H9 (cell line): ENCODE data around the gene DPYD. TPM values are rescaled to one million over a fixed set of nuclear protein-coding genes. Genes with fewer than 3 reads are reported as not detected.

Source experiments
- DNase-seq: peaks from one replicate; pipeline ENCODE4 v3.0.0-alpha.2; 2017
- H2AFZ ChIP-seq: one replicate; pipeline ENCODE4 v1.6.1; 2013; ENCODE audit warnings: mild to moderate bottlenecking, low read length, control low read depth, moderate library complexity
- H2AK5ac ChIP-seq: 2 replicates; pipeline ENCODE4 v1.6.1; 2013; ENCODE audit warnings: low read length, control low read depth, mixed read lengths; ENCODE audit not compliant: insufficient read length
- H2BK120ac ChIP-seq: one replicate; pipeline ENCODE4 v1.6.1; 2013; ENCODE audit warnings: low read depth, mild to moderate bottlenecking, low read length, control low read depth, inconsistent platforms; ENCODE audit not compliant: poor library complexity, severe bottlenecking
- H2BK12ac ChIP-seq: 2 replicates; pipeline ENCODE4 v1.6.1; 2013; ENCODE audit warnings: low read length, control low read depth, mixed read lengths, low read depth; ENCODE audit not compliant: insufficient read length
- H2BK15ac ChIP-seq: 2 replicates; pipeline ENCODE4 v1.6.1; 2013; ENCODE audit warnings: low read depth, low read length, control low read depth
- H2BK20ac ChIP-seq: one replicate; pipeline ENCODE4 v1.6.1; 2013; ENCODE audit warnings: low read depth, mild to moderate bottlenecking, low read length, control low read depth, inconsistent platforms; ENCODE audit not compliant: poor library complexity, severe bottlenecking
- H2BK5ac ChIP-seq: 2 replicates; pipeline ENCODE4 v1.6.1; 2013; ENCODE audit warnings: low read length, control low read depth, mixed read lengths; ENCODE audit not compliant: insufficient read length
- H3K14ac ChIP-seq: 2 replicates; pipeline ENCODE4 v1.6.1; 2013; ENCODE audit warnings: low read length, control low read depth; ENCODE audit not compliant: insufficient read depth
- H3K18ac ChIP-seq: 2 replicates; pipeline ENCODE4 v1.6.1; 2013; ENCODE audit warnings: low read depth, mild to moderate bottlenecking, mixed read lengths, low read length, control low read depth; ENCODE audit not compliant: insufficient read length
- H3K23ac ChIP-seq: 2 replicates; pipeline ENCODE4 v1.6.1; 2013; ENCODE audit warnings: low read length, control low read depth, mixed read lengths, low read depth; ENCODE audit not compliant: insufficient read length
- H3K23me2 ChIP-seq: 2 replicates; pipeline ENCODE4 v1.6.1; 2013; ENCODE audit warnings: low read depth, mild to moderate bottlenecking, mixed read lengths, low read length, control low read depth; ENCODE audit not compliant: insufficient read length, poor library complexity, severe bottlenecking
- H3K27ac ChIP-seq: 2 replicates; pipeline ENCODE4 v1.5.1; 2013; ENCODE audit warnings: low read length, control low read depth, mixed read lengths, low read depth; ENCODE audit not compliant: insufficient read length
- H3K27me3 ChIP-seq: 2 replicates; pipeline ENCODE4 v1.6.1; 2013; ENCODE audit warnings: low read length, control low read depth, inconsistent platforms; ENCODE audit not compliant: insufficient read depth
- H3K4ac ChIP-seq: 2 replicates; pipeline ENCODE4 v1.6.1; 2013; ENCODE audit warnings: low read depth, mild to moderate bottlenecking, control low read depth, inconsistent platforms, low read length, moderate library complexity
- H3K4me1 ChIP-seq: 2 replicates; pipeline ENCODE4 v1.6.1; 2013; ENCODE audit warnings: low read length, control low read depth, inconsistent platforms; ENCODE audit not compliant: insufficient read depth
- H3K4me2 ChIP-seq: 2 replicates; pipeline ENCODE4 v1.6.1; 2013; ENCODE audit warnings: low read length, control low read depth, mixed read lengths; ENCODE audit not compliant: insufficient read length, insufficient read depth
- H3K56ac ChIP-seq: 2 replicates; pipeline ENCODE4 v1.6.1; 2013; ENCODE audit warnings: low read depth, mild to moderate bottlenecking, mixed read lengths, low read length, control low read depth; ENCODE audit not compliant: insufficient read length
- H3K79me1 ChIP-seq: 2 replicates; pipeline ENCODE4 v1.6.1; 2013; ENCODE audit warnings: low read depth, mild to moderate bottlenecking, moderate library complexity, low read length, control low read depth, inconsistent platforms; ENCODE audit not compliant: insufficient read depth, poor library complexity, severe bottlenecking
- H3K79me2 ChIP-seq: 2 replicates; pipeline ENCODE4 v1.6.1; 2013; ENCODE audit warnings: low read length, control low read depth, inconsistent platforms; ENCODE audit not compliant: insufficient read depth
- H3K9ac ChIP-seq: 2 replicates; pipeline ENCODE4 v1.6.1; 2013; ENCODE audit warnings: low read length, control low read depth, mixed read lengths; ENCODE audit not compliant: insufficient read length; ENCODE audit errors: extremely low read depth
- H3K9me3 ChIP-seq: one replicate; pipeline ENCODE4 v1.6.1; 2013; ENCODE audit warnings: low read depth, low read length, inconsistent platforms; ENCODE audit not compliant: control insufficient read depth
- H3T11ph ChIP-seq: one replicate; pipeline ENCODE4 v1.6.1; 2013; ENCODE audit warnings: mild to moderate bottlenecking, low read length, control low read depth, inconsistent platforms
- H4K20me1 ChIP-seq: one replicate; pipeline ENCODE4 v1.6.1; 2013; ENCODE audit not compliant: control insufficient read depth, insufficient read length, insufficient read depth
- H4K5ac ChIP-seq: 2 replicates; pipeline ENCODE4 v1.6.1; 2013; ENCODE audit warnings: low read depth, mild to moderate bottlenecking, mixed read lengths, low read length, control low read depth; ENCODE audit not compliant: insufficient read length
- H4K8ac ChIP-seq: replicated peaks from 2 replicates; pipeline ENCODE4 v1.6.1; 2013; ENCODE audit warnings: low read length, control low read depth, mixed read lengths, low read depth; ENCODE audit not compliant: insufficient read length
- H4K91ac ChIP-seq: 2 replicates; pipeline ENCODE4 v1.6.1; 2013; ENCODE audit warnings: low read depth, mild to moderate bottlenecking, moderate library complexity, mixed read lengths, low read length, control low read depth; ENCODE audit not compliant: insufficient read length
- H3K27ac Mint-ChIP-seq, 3 experiments: 2 replicates in 2 of 3; 3 replicates in 1 of 3; pipeline ENCODE4 v1.8.0; 2020 to 2021; ENCODE audit warnings: mixed read lengths in 3 of 3, mild to moderate bottlenecking in 1 of 3, moderate library complexity in 1 of 3
- H3K27me3 Mint-ChIP-seq: 2 replicates; pipeline ENCODE4 v1.8.0; 2021; ENCODE audit warnings: low read depth, mild to moderate bottlenecking, moderate library complexity, mixed read lengths
- H3K36me3 Mint-ChIP-seq, 3 experiments: 2 replicates in 2 of 3; 3 replicates in 1 of 3; pipeline ENCODE4 v1.8.0; 2020 to 2021; ENCODE audit warnings: low read depth in 3 of 3, mixed read lengths in 3 of 3; ENCODE audit not compliant: insufficient read depth in 1 of 3
- H3K4me1 Mint-ChIP-seq, 2 experiments: 2 replicates each; pipeline ENCODE4 v1.8.0; 2020; ENCODE audit warnings: mixed read lengths in 2 of 2
- H3K4me3 Mint-ChIP-seq, 2 experiments: 2 replicates in 1 of 2; 3 replicates in 1 of 2; pipeline ENCODE4 v1.8.0; 2020 to 2021; ENCODE audit warnings: mild to moderate bottlenecking in 2 of 2, mixed read lengths in 2 of 2, moderate library complexity in 1 of 2
- H3K9me3 Mint-ChIP-seq, 2 experiments: 2 replicates in 1 of 2; 3 replicates in 1 of 2; pipeline ENCODE4 v1.8.0; 2020; ENCODE audit warnings: mild to moderate bottlenecking in 2 of 2, mixed read lengths in 2 of 2, moderate library complexity in 1 of 2
- CTCF ChIP-seq: fragments of 200-600 bp; sonication (generic); conservative IDR thresholded peaks from 3 replicates; pipeline ENCODE4 v1.8.0; 2021; ENCODE audit warnings: antibody characterized with exemption, mild to moderate bottlenecking
- WGBS: extraction: QIAGEN DNeasy Blood & Tissue Kit; methylation state at CpG from one replicate; pipeline ENCODE4 v1.1.7; 2013; ENCODE audit warnings: missing lambda C conversion rate, low lambda C conversion rate, mixed read lengths; ENCODE audit not compliant: insufficient read length; ENCODE audit errors: extremely low coverage; 5-methylcytosine and 5-hydroxymethylcytosine counted together
- total RNA-seq: library from RNA; stranded (reverse); gene quantifications from 2 replicates; pipeline ENCODE4 v1.2.1, GENCODE V29; 2021

Gene DPYD
- total RNA-seq, 1 experiment from 2014 or later, result 0.37 TPM

DNA sequence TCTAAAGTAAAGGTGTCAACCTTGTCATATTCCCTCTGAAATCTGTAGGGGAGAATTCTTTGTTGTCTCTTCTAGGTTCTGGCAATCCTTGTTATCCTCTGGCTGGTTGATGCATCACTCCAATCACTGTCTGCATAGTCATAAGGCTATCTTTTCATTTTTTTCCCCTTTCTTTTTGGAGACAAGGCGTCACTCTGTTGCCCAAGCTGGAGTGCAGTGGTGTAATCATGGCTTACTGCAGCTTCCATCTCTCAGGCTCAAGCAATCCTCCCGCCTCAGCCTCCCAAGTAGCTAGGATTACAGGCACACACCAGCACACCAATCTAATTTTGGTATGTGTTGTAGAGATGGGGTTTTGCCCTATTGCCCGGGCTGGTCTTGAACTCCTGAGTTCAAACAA is 12.9 kb downstream of the DPYD start:
- Histone ChIP-seq H3K23me2 (no peaks in the 10 kb centered on the region), H4K20me1 (no peaks in the 10 kb centered on the region), H3K14ac (no peak overlapping the region), H3K9me3 (no peaks in the 10 kb centered on the region), H3K4me1 (no peaks in the 10 kb centered on the region), H3K27ac (no peak overlapping the region), H3T11ph (no peak overlapping the region), H4K91ac (no peak overlapping the region), H4K8ac (no peak overlapping the region), H3K27me3 (no peaks in the 10 kb centered on the region), H4K5ac (no peak overlapping the region), H3K79me1 (no peaks in the 10 kb centered on the region), H2BK120ac (no peak overlapping the region), H2AK5ac (no peak overlapping the region), H2BK20ac (no peak overlapping the region), H2BK15ac (no peak overlapping the region), H2AFZ (no peak overlapping the region), H3K4ac (no peak overlapping the region), H2BK5ac (no peak overlapping the region), H3K18ac (no peak overlapping the region), H3K9ac (no peak overlapping the region), H3K23ac (no peak overlapping the region), H3K79me2 (no peaks in the 10 kb centered on the region), H2BK12ac (no peak overlapping the region), H3K4me2 (no peak overlapping the region), H3K56ac (no peak overlapping the region)
- no CpG with 5 or more reads among the region's 3 CpGs for WGBS
- no peaks in the 10 kb centered on the region for H3K36me3 Mint-ChIP-seq
- TF ChIP-seq CTCF, result no peak
- no peak for DNase-seq
- no peaks in the 10 kb centered on the region for H3K27me3 Mint-ChIP-seq
- no peak overlapping the region for H3K27ac Mint-ChIP-seq
- H3K9me3 Mint-ChIP-seq, result no peaks in the 10 kb centered on the region
- H3K4me1 Mint-ChIP-seq, result no peaks in the 10 kb centered on the region
- H3K4me3 Mint-ChIP-seq, result no peak overlapping the region
